Activated naive CD4-positive, alpha-beta T cell treated with Interleukin-2 at 50 U/mL for 16 hours (primary cell): ENCODE results near the gene UTS2.

ENCODE experiments used
- DNase-seq: peaks from one replicate; pipeline ENCODE4 v3.0.0-alpha.2; 2020

UTS2 gene

DNA sequence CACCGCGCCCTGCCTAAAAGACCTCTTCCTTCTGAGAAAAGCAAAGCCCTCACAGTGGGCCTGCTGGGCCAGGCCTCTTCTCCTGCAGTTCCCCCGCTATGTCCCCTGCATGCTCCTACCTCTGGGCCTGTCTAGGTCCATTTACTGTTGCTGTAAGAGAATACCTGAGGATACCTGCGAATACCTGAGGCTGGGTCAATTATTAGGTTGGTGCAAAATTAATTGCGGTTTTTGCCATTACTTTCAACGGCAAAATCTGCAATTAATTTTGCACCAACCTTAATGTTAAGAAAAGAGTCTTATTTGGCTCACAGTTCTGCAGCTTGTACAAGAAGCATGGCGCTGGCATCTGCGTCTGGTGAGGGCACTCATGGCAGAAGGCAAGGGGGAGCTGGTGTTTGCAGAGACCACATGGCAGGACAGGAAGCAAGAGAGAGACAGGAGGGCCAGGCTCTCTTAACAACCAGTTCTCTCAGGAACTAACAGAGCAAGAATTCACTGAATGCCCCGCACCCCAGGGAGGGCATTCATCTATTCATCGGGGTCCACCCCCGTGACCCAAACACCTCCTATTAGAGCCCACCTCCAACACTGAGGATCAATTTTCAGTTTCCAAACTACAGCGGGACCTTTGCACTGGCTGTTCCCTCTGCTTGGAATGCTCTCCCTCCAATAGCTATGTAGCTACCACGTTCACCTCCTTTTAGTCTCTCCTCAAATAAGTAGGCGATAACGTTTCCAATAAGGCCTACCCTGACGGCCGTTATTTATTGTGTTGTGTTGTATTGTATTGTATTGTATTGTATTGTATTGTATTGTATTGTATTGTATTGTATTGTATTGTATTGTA, 9.6 kb upstream of the UTS2 start:
- DNase-seq: no peak

DNA sequence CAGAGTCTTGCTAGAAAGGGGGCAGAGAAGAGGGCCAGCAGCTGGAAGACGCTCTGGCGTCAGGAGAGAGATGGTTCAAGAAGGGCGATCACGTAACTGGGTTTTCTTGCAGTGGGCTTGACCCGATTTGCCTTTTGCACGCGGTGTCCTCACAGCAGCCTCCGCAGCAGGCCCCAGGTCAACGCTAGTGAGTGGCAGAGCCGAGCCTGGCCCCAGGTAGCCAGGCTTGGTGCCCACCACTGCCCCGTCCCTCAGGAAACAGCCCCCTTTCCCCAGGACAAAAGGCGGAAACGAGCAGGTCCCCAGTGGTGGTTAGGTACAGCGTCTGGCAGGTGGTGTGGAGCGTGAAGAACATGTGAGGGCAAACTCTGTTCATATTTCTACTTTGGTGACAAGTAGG, 8.6 kb upstream of the UTS2 start:
- DNase-seq: no peak

DNA sequence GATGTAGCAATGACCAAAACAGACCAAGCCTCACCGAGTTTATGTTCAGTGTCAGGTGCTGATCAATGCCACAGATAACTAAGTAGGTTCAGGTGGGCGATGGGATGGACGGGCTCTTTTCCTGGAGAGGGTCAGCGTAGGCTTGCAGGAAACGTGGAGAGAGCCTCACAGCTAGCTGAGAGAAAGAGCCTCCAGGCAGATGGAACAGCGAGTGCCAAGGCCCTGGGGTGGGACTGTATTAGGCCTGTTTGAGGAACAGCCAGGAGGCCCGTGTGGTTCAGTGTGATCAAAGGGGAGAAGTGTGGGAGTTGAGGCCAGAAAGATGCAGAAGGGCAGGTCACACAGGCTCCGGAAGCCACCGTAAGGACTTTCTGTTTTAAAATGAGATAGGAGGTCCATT, 7.3 kb upstream of the UTS2 start:
- DNase-seq: no peak

DNA sequence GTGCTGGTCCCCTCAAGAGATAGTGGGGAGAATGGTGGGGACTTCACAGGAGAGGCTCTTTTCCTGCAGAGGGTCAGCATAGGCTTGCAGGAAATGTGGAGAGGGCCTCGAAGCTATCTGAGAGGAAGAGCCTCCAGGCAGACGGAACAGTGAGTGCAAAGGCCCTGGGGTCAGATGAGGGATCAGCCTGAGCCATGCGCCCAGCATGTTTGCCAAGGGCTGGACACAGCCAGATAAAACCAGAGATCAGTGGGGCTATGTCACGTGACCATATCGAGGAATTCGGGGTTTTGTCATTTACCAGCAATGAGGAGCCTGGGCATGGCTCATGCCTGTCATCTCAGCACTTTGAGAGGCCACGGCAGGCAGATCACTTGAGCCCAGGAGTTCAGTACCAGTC, 6.5 kb upstream of the UTS2 start:
- DNase-seq: no peak

DNA sequence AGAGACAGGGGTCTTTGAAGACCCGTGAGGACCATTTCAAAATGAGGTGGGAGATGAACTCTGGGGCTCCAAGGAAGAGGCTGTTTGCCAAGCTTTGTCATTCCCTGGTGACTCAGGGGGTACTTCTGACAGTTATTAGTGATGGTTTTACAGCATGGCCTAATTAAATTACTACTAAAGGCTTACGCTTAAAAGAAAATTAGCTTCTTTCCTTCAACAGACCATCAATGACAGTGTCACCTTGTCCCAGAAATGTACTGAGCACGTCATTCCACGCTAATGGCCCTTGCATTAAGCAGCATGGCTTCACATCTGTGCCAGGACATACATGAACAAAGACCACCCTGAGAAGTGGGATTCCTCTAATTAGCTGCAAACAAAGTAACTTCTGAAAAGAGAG, 5.1 kb upstream of the UTS2 start:
- DNase-seq: no peak

DNA sequence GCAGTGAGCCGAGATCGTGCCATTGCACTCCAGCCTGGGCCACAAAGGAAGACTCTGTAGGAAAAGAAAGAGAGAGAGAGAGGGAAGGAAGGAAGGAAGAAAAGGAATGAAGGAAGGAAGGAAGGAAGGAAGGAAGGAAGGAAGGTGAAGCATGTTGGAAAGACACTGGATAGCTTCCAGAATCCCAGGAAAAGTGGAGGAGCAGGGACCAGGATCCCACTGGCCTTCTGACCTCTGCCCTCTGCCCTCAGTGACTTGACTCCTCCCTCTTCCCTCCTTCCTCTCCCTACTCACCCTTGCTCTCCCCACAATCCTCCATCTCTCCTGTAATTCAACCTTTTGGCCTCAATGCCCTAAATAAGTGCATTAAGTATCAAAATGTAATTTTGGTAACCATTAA, 4.1 kb upstream of the UTS2 start:
- no peak for DNase-seq

DNA sequence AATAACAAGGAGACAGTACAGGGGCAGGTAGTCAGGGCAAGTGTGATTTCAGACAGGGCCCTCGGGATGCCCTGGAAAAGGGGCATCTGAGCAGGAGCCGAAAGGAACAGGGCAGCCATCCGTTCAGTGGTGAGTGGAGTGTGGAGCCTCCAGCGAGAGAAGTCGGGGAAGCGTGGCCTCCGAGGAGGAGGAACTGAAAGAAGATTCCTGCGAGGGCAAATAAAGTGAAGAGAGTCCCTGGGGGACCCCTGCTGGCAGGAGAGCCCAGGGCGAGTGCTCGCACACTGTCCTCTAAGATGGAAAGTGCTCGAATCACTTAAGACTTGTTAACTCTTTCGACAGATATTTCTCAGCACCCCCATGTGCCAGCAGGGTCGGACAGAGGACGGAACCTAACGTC, 3.5 kb upstream of the UTS2 start:
- DNase-seq: no peak

DNA sequence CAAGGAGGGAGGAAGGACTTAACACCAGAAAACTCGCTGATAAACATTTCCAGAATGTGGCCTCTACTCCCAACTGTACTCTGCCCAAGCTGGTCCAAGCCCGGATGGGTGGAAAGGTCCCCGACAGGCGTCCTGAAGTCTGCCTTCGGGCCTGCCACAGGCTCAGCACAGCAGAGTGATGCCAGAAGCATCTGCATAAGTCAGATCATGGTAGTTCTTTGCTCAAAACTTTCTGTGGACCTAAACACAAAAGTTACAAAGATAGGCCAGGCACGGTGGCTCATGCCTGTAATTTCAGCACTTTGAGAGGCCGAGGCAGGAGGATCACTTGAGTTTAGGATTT, 790 bp upstream of the UTS2 start:
- DNase-seq: no peak

DNA sequence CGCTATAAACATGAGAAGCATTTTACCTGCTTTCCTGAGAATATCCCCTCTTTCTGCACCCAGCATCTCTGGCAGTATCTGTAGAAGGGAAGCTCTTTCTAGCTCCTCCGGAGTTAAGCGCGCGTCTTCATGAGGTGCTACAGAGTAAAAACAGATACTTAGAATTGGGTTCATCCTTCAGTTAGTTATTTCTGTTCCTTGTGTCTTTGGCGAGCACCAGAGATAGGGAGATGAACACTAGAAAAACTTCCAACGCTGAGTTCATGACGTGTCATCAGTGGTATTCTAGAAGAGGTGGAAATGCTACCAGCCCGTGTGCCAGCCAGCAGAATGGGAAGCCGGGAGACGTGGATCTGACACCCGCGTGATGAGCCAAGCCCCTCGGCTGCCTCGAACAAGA, 2.1 kb downstream of the UTS2 start:
- no peak for DNase-seq

DNA sequence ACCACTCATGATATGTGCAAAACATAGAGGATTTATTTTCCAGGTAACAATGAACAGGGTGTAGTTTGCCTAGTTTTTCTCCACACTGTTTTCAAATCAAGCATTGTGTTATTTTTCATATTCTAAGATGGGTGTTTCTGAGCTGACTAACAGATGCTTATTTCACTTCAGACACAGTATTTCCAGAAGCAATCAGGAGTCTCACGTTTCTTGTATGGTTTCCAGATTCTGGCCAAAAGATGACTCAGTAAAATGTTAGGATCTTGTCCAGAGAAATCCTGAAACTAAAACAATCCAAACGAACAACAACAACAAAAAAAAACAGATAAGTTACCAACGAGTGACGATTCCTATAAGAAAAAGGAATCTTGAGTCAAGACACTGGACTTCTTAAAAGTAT, 5.3 kb downstream of the UTS2 start:
- DNase-seq: no peak

DNA sequence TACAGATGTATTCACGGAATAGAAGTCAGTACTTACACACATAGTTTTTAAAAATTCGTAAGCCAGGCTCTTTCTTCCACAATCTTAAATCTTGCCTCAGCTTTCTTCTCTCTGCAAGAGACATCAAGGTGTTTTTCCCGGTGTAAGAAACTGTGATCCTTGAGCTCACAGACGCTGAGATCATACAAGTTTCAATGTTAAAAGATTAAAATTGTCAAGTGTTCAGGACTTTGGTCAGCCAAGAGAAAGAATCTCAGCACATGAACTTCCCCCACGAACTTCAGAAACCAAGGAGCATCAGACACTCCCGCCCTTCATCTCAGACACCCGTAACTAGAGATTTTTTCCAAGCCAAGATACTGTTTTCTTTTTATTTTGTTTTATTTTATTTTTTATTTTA, 6.2 kb downstream of the UTS2 start:
- DNase-seq: no peak

DNA sequence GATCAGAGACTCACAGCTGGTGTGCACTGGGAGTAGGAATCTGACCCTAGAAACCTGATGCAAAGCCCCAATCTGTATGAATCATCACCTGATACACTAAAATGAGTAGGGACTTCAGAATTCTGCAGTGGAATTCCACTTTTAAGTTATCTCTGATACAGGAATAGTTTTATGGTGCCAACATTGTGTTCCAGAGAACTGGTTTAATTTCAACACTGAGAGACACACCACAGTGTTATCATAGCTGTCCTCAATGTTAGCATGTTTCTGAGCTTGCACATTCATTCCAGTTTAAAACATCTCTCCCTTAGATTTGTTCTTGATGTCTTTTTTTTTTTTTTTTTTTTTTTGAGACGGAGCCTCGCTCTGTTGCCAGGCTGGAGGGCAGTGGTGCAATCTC, 7.1 kb downstream of the UTS2 start:
- DNase-seq: no peak

DNA sequence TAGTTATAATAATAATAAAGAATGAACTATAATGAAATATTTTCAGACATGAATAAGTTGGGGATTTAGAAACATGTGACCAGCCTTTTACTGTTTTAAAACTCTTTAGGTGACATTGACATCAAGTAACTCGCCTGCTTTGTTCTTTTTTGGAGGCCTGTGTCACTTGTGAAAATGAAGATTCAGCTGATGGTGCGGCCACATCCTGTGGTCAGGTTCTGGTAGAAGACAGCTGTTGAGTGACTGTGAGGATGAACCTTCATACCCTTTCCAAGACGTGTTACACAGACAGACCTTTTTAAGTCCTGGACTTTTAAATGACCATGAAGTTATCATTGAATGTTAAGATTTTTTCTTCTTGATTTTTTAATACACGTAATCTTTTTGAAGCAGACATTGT, 10.3 kb downstream of the UTS2 start:
- DNase-seq: no peak

DNA sequence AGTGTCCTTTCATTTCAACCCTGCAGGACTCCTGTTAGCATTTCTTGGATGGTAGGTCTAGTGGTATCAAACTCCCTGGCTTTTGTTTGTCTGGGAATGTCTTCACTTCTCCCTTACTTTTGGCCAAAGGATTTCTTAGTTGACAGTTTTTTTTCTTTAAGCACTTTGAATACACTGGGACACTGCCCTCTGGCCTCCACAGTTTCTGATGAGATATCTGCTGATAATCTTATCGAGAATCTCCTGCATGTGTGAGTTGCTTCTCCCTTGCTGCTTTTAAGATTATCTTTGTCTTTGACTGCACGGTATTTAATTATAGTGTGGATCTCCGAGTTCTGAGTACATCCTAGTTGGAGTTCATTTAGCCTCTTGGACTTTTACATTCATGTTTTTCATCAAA, 13.3 kb downstream of the UTS2 start:
- DNase-seq: no peak

DNA sequence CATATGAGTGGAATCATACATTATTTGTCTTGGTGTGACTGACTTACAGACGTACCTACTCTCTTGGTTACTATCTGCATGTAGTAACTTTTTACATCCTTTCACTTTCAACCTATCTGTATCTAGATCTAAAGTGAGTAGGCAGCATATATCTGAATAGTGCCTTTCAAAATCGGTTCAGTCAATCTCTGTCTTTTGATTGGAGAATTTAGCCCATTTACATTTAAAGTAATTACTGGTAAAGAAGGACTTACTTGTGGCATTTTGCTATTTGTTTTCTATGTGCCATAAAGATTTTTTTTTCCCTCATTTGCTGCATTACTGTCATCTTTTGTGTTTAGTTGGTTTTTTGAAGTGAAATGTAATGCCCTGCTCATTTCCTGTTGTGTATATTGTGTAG, 14.2 kb downstream of the UTS2 start:
- DNase-seq: no peak

DNA sequence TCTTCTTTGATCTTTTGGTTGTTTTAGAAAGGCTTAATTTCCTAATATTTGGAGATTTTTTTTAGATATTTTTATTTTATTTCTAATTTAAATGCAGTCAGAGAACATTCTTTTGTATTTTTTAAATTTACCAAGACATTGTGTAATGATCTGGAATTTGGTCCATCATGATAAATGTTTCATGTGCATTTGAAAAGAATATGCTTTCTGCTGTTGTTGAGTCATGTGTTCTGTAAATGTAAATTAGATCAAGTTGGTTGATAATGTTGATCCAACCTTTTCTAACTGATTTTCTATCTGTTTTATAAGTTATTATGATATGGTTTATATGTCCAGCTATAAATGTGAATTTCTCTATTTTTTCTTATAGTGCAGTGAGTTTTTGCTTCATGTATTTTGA, 19.8 kb downstream of the UTS2 start:
- no peak for DNase-seq

DNA sequence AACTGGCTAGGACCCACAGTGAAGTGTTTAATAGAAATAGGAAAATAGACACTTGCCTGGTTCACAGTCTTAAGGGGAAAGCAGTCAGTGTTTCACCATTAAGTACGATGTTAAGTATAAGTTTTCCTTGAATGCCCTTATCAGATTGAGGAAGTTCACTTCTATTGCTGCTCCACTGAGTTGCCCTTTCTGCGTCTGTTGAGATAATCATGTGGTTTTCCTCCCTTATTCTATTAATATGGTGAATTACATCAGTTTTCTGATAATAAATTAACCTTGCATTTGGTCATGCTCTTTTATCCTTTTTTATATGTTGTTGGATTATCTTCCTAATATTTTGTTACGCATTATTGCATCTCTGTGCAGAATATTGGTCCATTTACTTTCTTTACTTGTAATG, 21.4 kb downstream of the UTS2 start:
- no peak for DNase-seq

DNA sequence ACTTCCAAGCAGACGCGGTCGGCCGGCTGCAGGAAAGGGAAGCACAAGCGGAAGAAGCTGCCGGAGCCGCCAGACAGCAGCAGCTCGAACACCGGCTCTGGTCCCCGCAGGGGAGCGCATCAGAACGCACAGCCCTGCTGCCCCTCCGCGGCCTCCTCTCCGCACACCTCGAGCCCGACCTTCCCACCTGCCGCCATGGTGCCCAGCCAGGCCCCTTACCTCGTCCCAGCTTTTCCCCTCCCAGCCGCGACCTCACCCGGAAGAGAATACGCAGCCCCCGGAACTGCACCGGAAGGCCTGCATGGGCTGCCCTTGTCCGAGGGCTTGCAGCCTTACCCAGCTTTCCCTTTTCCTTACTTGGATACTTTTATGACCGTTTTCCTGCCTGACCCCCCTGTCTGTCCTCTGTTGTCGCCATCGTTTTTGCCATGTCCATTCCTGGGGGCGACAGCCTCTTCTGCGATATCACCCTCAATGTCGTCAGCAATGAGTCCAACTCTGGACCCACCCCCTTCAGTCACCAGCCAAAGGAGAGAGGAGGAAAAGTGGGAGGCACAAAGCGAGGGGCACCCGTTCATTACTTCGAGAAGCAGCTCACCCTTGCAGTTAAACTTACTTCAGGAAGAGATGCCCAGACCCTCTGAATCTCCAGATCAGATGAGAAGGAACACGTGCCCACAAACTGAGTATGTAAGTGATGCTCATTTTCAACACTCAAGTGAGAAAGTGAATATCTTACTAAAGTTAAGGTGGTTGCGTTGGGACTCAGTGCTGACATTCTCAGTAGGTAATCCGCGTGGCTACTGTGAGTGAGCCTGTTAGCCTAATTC, 25.5 kb downstream of the UTS2 start:
- DNase-seq: peak; percentile 47

DNA sequence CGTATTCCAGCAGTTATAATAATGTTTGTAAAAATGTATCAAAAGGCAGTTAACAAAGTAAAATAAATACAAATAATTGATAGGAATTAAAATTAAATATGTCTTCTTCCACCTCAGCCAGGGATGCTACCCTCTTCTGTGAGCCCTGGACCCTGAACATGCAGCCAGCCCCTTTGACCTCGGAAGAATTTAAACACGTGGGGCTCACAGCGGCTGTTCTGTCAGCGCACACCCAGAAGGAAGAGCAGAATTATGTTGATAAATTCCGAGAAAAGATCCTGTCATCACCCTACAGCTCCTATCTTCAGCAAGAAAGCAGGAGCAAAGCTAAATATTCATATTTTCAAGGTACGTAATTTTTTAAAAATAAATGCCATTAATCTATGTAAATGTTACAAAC, 26.5 kb downstream of the UTS2 start:
- no peak for DNase-seq

DNA sequence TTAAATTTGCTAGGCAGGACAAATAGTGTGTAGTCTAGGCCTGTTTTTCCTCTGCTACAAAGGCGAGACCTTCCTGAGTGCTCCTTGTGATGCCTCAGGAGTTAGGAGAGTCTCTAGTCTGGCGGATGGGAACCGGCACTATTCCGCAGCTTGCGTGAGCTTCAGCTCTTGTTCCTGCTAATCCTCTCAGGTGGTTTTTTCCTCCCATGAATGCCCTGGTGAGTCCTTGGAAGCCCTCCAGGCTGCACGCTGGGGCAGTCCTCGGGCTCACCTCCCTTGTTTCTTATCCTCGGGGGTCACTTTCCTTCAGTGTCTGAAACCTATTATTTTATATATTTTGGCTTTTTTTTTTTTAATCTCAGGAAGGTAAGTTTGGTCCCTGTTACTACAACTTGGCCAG, 28.2 kb downstream of the UTS2 start:
- no peak for DNase-seq

DNA sequence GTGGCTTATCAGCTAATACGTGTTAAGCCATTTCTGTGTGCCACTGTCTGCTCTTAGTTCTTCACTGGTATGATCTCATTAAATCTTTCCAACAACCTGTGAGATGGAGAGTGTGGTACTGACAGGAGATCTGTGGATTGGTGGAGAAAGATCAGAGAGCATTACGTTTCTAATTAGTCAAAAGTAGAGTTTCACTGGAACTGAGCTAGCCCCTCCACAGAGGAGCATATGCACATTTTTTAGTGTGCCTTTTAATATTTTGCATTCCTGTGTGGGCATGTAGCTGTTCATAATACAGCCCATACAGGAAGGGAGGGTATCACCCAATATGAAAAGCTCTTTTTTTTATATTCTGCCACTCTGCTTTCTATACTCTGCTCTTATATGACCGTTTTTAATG, 31.6 kb downstream of the UTS2 start:
- DNase-seq: no peak

DNA sequence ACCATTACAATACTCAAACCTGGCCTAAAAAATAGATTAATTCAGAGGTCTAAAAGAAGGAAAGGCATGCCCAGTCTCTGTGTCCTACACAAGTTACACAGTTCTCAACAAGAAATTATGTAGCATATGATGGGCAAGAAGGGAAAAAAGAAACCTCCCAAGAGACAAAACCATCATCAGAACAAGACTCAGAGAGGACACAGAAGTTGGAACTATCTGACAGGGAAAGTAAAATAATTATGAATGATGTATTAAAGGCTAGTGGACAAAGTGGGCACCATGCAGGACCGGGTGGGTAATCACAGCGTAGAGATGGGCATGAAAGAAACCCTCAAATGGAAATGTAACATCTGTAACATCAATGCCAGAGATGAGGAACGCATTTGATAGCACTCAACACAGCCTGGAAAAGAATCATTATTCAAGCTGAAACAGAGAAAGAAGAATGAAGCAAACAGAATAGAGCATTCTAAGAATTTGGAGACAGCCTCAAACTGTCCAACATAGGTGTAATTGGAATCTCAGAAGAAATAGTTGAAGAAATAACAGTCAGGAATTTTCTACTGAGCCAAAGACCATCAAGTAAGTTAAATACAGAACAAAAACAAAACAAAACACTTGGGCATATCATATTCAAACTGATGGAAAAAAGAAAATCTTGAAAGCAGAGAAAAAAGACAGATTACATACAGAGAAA, 39.0 kb downstream of the UTS2 start:
- DNase-seq: no peak

DNA sequence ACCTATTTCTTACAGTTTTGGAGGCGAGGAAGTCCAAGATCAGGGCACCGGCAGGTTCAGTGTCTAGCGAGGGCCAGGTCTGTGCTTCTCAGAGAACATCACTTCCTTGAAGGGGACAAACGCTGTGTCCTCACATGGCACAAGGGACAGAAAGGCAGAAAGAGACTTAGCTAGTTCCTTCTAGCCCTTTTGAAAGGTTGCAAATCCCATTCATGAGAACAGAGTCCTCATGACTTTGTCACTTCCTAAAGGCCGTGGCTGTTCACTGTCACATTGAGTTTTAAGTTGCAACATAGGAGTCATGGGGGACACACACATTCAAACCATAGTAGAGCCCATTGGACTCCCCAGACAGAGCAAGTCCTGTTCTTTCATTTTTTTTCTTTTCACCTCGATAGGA, 41.4 kb downstream of the UTS2 start:
- DNase-seq: no peak

DNA sequence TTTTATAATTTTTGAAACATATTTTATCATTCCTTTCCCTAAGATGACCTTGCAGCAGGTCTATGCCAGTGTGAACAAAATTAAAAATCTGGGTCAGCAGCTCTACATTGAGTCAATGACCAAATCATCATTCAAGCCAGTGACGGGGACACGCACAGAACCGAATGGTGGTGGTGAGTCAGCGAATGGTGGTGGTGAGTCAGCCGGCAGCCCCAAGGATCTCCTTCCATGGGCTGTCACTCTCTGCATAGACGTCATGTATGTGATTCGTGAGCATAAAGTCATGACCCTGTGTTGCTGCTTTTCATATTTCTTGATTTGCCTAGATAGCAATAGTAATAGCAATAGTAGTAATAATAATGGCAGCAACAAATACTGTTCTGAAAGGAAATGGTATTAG, 42.5 kb downstream of the UTS2 start:
- DNase-seq: peak; percentile 46
